Naive thymus-derived CD4-positive, alpha-beta T cell (primary cell): ENCODE results near the gene MBTPS1. TPM values are rescaled to one million over a fixed set of nuclear protein-coding genes. Genes with fewer than 3 reads are reported as not detected.

ENCODE experiments used
- ATAC-seq: fragments of 150-1000 bp; cut with Tn5 transposase; 2 replicates; pipeline ENCODE4 v1.10.0; 2021; ENCODE audit warnings: mild to moderate bottlenecking, moderate library complexity
- CTCF ChIA-PET: fragments of 350-600 bp; sonication (Branson Sonifier 250); formaldehyde crosslinking; loops from one replicate; lab custom pipeline; 2021; ENCODE audit warnings: antibody characterized with exemption; lab: Charles Lee
- POLR2A ChIA-PET: fragments of 350-600 bp; sonication (Branson Sonifier 250); formaldehyde crosslinking; loops from one replicate; lab custom pipeline; 2021; ENCODE audit warnings: antibody characterized with exemption, inconsistent platforms; lab: Charles Lee
- DNase-seq, 9 donors: peaks; one replicate each; pipeline versions ENCODE4 v3.0.0 to v3.0.0-alpha.2; 2020 to 2022; ENCODE audit warnings: mixed read lengths in 1 of 9
- H3K27ac ChIP-seq: one replicate; pipeline ENCODE4 v1.7.0; 2013; ENCODE audit warnings: mild to moderate bottlenecking, low read depth, low read length, moderate library complexity
- H3K27me3 ChIP-seq, 2 donors: one replicate each; pipeline ENCODE4 v1.7.0; 2013; ENCODE audit warnings: low read length in 2 of 2, mild to moderate bottlenecking in 2 of 2, moderate library complexity in 2 of 2; ENCODE audit not compliant: control insufficient read depth in 2 of 2, insufficient read depth in 2 of 2
- H3K36me3 ChIP-seq, 3 experiments: 1 replicate in 2 of 3; 2 replicates in 1 of 3; pipeline ENCODE4 v1.7.0; 2013; ENCODE audit warnings: low read length in 3 of 3, mild to moderate bottlenecking in 3 of 3, moderate library complexity in 1 of 3; ENCODE audit not compliant: insufficient read depth in 3 of 3, control insufficient read depth in 2 of 3
- H3K4me1 ChIP-seq, 2 donors: one replicate each; pipeline ENCODE4 v1.7.0; 2013; ENCODE audit warnings: low read length in 2 of 2, mild to moderate bottlenecking in 2 of 2, moderate library complexity in 1 of 2; ENCODE audit not compliant: control insufficient read depth in 2 of 2, insufficient read depth in 2 of 2
- H3K4me3 ChIP-seq: 2 replicates; pipeline ENCODE4 v1.7.0; 2013; ENCODE audit warnings: mild to moderate bottlenecking, low read length
- H3K9me3 ChIP-seq, 3 experiments: 1 replicate in 2 of 3; 2 replicates in 1 of 3; pipeline ENCODE4 v1.7.0; 2013; ENCODE audit warnings: low read length in 3 of 3; ENCODE audit not compliant: control insufficient read depth in 2 of 3
- H3K27ac Mint-ChIP-seq, 9 donors: one replicate each; pipeline ENCODE4 v1.8.0; 2020 to 2022; ENCODE audit warnings: mixed read lengths in 9 of 9, mild to moderate bottlenecking in 8 of 9, moderate library complexity in 5 of 9, inconsistent platforms in 2 of 9
- H3K27me3 Mint-ChIP-seq, 5 donors: one replicate each; pipeline ENCODE4 v1.8.0; 2021 to 2022; ENCODE audit warnings: mixed read lengths in 5 of 5, mild to moderate bottlenecking in 1 of 5
- H3K36me3 Mint-ChIP-seq, 5 donors: one replicate each; pipeline ENCODE4 v1.8.0; 2020 to 2022; ENCODE audit warnings: mixed read lengths in 5 of 5, mild to moderate bottlenecking in 3 of 5, inconsistent platforms in 1 of 5
- H3K4me1 Mint-ChIP-seq, 7 donors: one replicate each; pipeline ENCODE4 v1.8.0; 2020 to 2022; ENCODE audit warnings: mixed read lengths in 7 of 7, mild to moderate bottlenecking in 3 of 7, inconsistent platforms in 1 of 7
- H3K4me3 Mint-ChIP-seq, 10 donors: one replicate each; pipeline ENCODE4 v1.8.0; 2020 to 2022; ENCODE audit warnings: mild to moderate bottlenecking in 10 of 10, mixed read lengths in 10 of 10, moderate library complexity in 6 of 10, inconsistent platforms in 2 of 10
- H3K9me3 Mint-ChIP-seq, 11 donors: one replicate each; pipeline ENCODE4 v1.8.0; 2020 to 2022; ENCODE audit warnings: mixed read lengths in 11 of 11, mild to moderate bottlenecking in 4 of 11, inconsistent platforms in 1 of 11, moderate library complexity in 1 of 11
- intact Hi-C, 2 donors: fragments of 100-400 bp; cut with micrococcal nuclease; formaldehyde crosslinking; loops; one replicate each; pipeline ENCODE4 v1.15.1; 2023
- polyA plus RNA-seq, 2 donors: library from polyadenylated mRNA; unstranded; fragments of 300-500 nt; fragmentation: Illumina TruSeq; gene quantifications; one replicate each; pipeline ENCODE4 v1.2.3, GENCODE V29; 2021
- total RNA-seq, 6 experiments: library from RNA in 5 of 6; stranded (reverse) in 5 of 6; gene quantifications; 1 replicate in 5 of 6; 2 replicates in 1 of 6; pipeline ENCODE4 v1.2.3 and lab custom pipeline; 2021 to 2026

MBTPS1 gene
- total and polyA plus RNA-seq, 7 experiments from 2014 or later: 48.6 to 157 (median 111) TPM

DNA sequence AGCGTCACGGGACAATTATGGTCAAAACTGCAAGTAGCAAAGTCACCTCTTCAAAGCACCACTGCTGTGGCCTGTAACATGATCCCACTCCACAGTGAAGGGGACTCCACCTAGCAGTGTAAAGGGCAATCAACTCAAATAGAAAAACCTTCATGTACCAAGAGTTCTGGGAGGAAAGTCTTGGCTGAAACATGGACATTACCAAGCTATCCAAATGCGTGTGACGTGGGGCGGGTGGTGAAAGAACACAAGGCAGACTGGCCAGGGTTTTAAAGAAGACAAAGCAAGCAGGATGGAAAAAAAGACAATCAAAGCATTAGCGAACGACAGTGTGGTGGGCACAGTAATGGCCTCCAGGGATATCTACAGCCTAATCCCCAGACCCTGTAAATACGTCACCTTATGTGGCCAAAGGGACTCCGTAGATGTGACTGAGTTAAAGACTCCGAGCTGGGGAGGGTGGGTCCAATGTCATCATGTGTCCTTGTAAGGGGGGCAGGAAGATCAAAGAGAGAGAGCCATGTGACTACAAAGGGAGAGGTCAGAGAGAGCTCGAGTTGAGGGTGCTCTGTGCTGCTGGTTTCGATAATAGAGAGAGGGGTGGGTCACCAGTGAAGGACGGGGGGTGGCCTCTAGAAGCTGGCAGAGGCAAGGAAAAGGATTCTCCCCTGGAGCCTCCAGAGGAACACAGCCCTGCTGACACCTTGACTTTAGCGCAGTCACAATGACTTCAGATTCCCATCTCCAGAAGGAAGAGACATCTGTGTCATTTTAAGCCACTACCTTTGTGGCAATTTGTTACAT, 22.3 kb upstream of the MBTPS1 start:
- no peak for ATAC-seq
- Histone ChIP-seq H3K9me3 (no peaks in the 10 kb centered on the region), H3K36me3 (no peaks in the 10 kb centered on the region), H3K4me3 (no peak overlapping the region), H3K4me1 (peaks cover 2 to 7% of the 10 kb centered on the region in 2 donors), H3K27ac (no peak overlapping the region), H3K27me3 (no peaks in the 10 kb centered on the region)
- Mint-ChIP-seq H3K36me3 (peaks cover 0 to 4% (median 2%) of the 10 kb centered on the region in 5 donors), H3K27ac (peak overlapping the region in 3 of 9 donors; percentile 11 to 35 (median 23)), H3K9me3 (peaks cover 0 to under 1% (median 0%) of the 10 kb centered on the region in 11 donors), H3K4me1 (peaks cover 24 to 61% (median 49%) of the 10 kb centered on the region in 7 donors), H3K27me3 (peaks cover 0 to 4% (median 0%) of the 10 kb centered on the region in 5 donors), H3K4me3 (peak overlapping the region in 2 of 10 donors; percentile 8 to 56)
- ChIA-PET CTCF (interaction anchor here (0.6 kb wide), 1 partner anchor 52 kb away, joined by 4 read pairs; no protein-coding TSS in a partner anchor), POLR2A (interaction anchor here (2.4 kb wide), 1 partner anchor 22 kb away, joined by 11 read pairs; the partner anchor contains the start of gene MBTPS1)
- DNase-seq: peak in 1 of 9 donors; percentile 28
- intact Hi-C loops: no loop called here

DNA sequence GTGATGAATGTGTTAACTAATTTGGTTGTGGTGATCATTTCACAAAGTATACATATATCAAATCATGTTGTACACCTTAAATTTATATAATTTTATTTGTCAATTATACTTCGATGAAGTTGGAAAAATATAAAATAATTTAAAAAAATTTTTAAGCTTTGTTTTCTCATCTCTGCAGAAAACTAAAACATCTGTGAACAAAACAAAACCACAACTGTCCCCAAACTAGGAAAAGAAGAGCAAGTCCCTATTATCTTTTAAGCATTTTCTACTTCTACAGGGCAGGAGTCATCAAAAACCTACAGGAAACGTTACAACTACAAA, 21.7 kb upstream of the MBTPS1 start:
- CTCF ChIA-PET: no interaction called here
- H3K36me3 Mint-ChIP-seq: peaks cover 0 to 4% (median 2%) of the 10 kb centered on the region in 5 donors
- ATAC-seq (no peak), DNase-seq (no peak)
- H3K27me3 Mint-ChIP-seq: peaks cover 0 to 3% (median 0%) of the 10 kb centered on the region in 5 donors
- H3K27me3 ChIP-seq: no peaks in the 10 kb centered on the region
- H3K9me3 ChIP-seq: no peaks in the 10 kb centered on the region
- H3K27ac ChIP-seq: no peak overlapping the region
- H3K4me3 ChIP-seq: no peak overlapping the region
- H3K4me1 ChIP-seq: peaks cover 0 to 5% of the 10 kb centered on the region in 2 donors
- H3K9me3 Mint-ChIP-seq: peaks cover 0 to 2% (median 0%) of the 10 kb centered on the region in 11 donors
- peaks cover 22 to 57% (median 44%) of the 10 kb centered on the region in 7 donors for H3K4me1 Mint-ChIP-seq
- POLR2A ChIA-PET: interaction anchor here (2.4 kb wide), 1 partner anchor 21 kb away, joined by 11 read pairs; the partner anchor contains the start of gene MBTPS1
- intact Hi-C loops: no loop called here
- H3K36me3 ChIP-seq: no peaks in the 10 kb centered on the region
- peak overlapping the region in 1 of 9 donors; percentile 23 for H3K27ac Mint-ChIP-seq
- H3K4me3 Mint-ChIP-seq: peak overlapping the region in 1 of 10 donors; percentile 56

DNA sequence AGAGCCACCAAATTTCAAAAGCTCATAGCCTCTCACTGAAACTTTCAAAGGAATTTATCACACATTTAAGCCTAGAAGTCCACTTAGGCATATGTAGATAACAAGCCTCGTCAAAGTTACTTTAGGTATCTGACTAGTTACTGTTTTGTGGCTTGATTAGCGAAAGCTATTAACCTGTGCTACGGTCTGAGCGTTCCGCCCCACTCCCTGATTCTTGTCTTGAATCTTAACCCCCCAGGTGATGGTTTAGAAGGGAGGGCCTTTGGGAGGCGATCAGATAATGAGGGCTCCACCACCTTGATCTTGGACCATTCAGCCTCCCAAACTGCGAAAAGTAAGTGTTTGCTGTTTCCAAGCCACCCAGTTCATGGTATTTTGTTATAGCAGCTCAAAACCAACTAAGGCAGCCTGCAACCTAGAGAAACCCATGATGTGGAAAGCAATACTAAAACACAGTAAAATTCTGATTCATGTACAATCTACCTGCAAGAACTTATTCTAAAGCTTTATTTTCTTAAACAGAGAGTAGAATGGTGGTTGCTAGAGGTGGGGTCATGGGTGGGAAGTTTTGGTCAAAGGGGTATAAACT, 21.1 kb upstream of the MBTPS1 start:
- ChIA-PET POLR2A (interaction anchor here (0.6 to 2.4 kb wide), 2 partner anchors 21 to 49 kb away, joined by 3 to 11 read pairs; partner anchors contain the start of gene MBTPS1), CTCF (no interaction called here)
- ATAC-seq (no peak), DNase-seq (no peak)
- H3K27ac ChIP-seq: no peak overlapping the region
- no peak overlapping the region for H3K4me3 ChIP-seq
- no peaks in the 10 kb centered on the region for H3K36me3 ChIP-seq
- H3K9me3 Mint-ChIP-seq: peaks cover 0 to 2% (median 0%) of the 10 kb centered on the region in 11 donors
- H3K27me3 Mint-ChIP-seq: no peaks in the 10 kb centered on the region
- H3K4me1 Mint-ChIP-seq: peaks cover 22 to 51% (median 38%) of the 10 kb centered on the region in 7 donors
- no peaks in the 10 kb centered on the region for H3K9me3 ChIP-seq
- no peak overlapping the region for H3K4me3 Mint-ChIP-seq
- intact Hi-C loops: no loop called here
- H3K27me3 ChIP-seq: no peaks in the 10 kb centered on the region
- H3K27ac Mint-ChIP-seq: no peak overlapping the region
- H3K4me1 ChIP-seq: peaks cover 0 to 5% of the 10 kb centered on the region in 2 donors
- peaks cover 0 to 4% (median 3%) of the 10 kb centered on the region in 5 donors for H3K36me3 Mint-ChIP-seq

DNA sequence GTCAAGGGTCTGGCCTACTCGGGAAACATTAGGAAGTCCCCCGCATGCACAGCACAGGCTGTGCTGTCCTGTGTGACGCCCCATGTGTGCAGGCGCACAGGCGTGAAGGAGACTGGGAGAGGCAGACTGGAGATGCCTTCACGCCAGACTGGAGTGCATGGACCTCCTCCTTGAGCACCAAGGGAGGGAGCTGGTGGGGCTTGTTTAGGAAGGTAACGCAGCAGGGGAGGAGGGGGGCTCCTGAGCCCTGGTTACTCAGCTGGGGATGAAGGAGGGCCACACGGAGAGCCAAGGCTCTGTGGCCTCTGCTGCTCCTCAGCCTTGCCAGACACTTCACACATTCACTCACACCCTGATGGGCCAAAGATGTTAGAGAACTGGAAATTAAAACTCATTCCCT, 20.5 kb upstream of the MBTPS1 start:
- Mint-ChIP-seq H3K27ac (peak overlapping the region in 1 of 9 donors; percentile 5), H3K4me1 (peaks cover 22 to 49% (median 38%) of the 10 kb centered on the region in 7 donors), H3K9me3 (peaks cover 0 to 2% (median 0%) of the 10 kb centered on the region in 11 donors), H3K36me3 (peaks cover 0 to 4% (median 3%) of the 10 kb centered on the region in 5 donors), H3K27me3 (no peaks in the 10 kb centered on the region), H3K4me3 (no peak overlapping the region)
- DNase-seq: no peak
- Histone ChIP-seq H3K27ac (no peak overlapping the region), H3K27me3 (no peaks in the 10 kb centered on the region), H3K36me3 (peaks cover 0 to 4% (median 0%) of the 10 kb centered on the region in 3 experiments), H3K9me3 (no peaks in the 10 kb centered on the region), H3K4me1 (peaks cover 0 to 5% of the 10 kb centered on the region in 2 donors), H3K4me3 (no peak overlapping the region)
- intact Hi-C loops: no loop called here
- no peak for ATAC-seq
- CTCF ChIA-PET: no interaction called here
- POLR2A ChIA-PET: interaction anchor here (0.6 to 2.4 kb wide), 2 partner anchors 20 to 50 kb away, joined by 3 to 11 read pairs; partner anchors contain the start of gene MBTPS1

DNA sequence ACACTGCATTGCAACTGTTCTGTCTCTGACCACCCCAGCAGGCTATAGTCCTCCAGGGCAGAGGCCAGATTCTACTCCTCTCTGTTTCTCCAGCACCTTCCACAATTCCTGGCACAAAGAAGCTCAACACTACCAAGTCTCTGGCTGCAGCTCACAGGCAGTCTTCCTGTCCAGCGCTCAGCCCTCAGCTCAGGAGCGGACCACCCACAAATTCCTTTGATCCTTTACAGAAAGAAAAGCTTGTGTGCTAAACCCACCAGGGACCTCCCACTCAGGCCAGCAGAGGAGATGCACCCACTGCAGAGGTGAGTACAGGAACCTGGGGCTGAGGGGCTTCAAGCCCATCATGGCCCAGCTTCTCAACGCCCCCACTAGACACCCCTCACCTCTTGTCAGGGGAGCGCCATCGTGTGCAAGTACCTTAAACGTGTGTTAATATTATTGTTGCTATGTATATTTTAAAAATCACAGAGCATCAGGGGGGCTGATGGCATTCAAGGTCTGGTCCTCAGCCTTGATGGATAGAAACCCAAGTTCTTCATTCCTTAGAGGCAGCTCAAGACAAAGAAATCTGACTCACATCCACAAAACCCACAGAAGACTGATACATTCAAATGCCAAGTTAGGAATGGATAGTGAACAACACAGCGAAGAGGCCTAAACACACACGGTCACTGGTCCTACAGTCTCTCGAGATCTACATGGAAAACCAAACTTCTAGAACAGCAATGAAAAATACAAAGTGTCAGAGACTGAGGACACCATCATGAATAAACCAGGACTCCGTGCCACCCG, 19.8 kb upstream of the MBTPS1 start:
- CTCF ChIA-PET: no interaction called here
- H3K27ac Mint-ChIP-seq: peak overlapping the region in 1 of 9 donors; percentile 5

More for the DNA sequence above, 19.8 kb upstream of the MBTPS1 start:
- Mint-ChIP-seq H3K4me3 (no peak overlapping the region), H3K4me1 (peaks cover 21 to 43% (median 33%) of the 10 kb centered on the region in 7 donors), H3K27me3 (no peaks in the 10 kb centered on the region), H3K9me3 (peaks cover 0 to 2% (median 0%) of the 10 kb centered on the region in 11 donors), H3K36me3 (peaks cover 0 to 4% (median 3%) of the 10 kb centered on the region in 5 donors)
- ATAC-seq (no peak), DNase-seq (no peak)
- Histone ChIP-seq H3K27ac (no peak overlapping the region), H3K4me1 (peaks cover 0 to 5% of the 10 kb centered on the region in 2 donors), H3K27me3 (no peaks in the 10 kb centered on the region), H3K9me3 (no peaks in the 10 kb centered on the region), H3K36me3 (peaks cover 0 to 4% (median 0%) of the 10 kb centered on the region in 3 experiments), H3K4me3 (no peak overlapping the region)
- intact Hi-C loops: no loop called here
- POLR2A ChIA-PET: no interaction called here
